Endometrial microvascular endothelial cells (primary cell): ENCODE data around the gene ANKH. TPM values are rescaled to one million over a fixed set of nuclear protein-coding genes. Genes with fewer than 3 reads are reported as not detected.

Experiments
- in situ Hi-C: cut with HindIII; loops from 2 replicates; pipeline ENCODE4 v1.10.0; 2017; ENCODE audit warnings: low sequenced_read_pairs, low pct_unique_long_range_greater_than_20kb; ENCODE audit errors: inconsistent ontology term
- total RNA-seq: library from RNA; depleted of rRNA; stranded (reverse); fragments of >200 nt; gene quantifications from one replicate; pipeline ENCODE4 v1.2.3, GENCODE V29; 2015; ENCODE audit errors: inconsistent ontology term

ANKH gene
- total RNA-seq, 1 donor from 2014 or later: 24.0 TPM

DNA sequence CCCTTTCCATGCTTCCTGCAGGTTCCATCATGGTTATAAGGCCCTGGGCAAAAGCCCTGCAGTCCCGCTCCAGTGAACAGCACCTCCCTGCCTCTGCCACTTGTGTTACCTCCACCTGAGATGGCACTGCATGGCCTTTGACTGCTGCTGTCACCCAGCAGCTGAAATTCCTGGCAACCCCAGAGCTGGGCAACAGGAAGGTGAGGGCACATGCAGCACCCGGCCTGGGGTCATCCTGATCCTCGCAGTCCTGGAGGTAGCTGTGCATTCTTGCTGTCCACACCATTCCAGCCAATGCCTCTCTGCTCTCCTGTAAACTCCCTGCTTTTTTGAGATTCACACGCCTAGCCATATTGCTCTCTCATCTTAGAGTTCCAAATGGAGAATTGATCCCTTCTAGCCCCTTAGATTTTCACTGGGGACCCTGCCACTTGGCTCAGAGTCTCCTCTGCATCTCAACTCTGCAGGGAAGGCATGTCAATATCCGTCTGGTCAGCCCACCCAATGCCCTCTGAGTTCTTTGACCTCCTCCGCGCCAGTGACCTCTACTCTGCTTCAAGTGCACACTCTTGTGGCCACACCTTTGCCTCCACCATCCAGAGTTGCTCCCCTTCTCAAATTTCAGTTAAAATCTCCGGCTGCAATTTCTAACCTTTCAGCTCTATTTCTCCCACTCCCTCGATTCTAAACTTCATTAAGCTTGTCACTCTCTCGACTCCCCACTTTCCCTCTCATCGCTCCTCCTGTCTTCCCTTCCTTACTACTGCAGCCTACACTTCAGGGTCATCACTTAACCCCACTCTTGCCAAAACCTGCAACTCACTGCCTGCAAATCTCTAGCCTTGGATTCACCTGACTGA lies 93.4 kb downstream of the ANKH start:
- in situ Hi-C loops: no loop called here

DNA sequence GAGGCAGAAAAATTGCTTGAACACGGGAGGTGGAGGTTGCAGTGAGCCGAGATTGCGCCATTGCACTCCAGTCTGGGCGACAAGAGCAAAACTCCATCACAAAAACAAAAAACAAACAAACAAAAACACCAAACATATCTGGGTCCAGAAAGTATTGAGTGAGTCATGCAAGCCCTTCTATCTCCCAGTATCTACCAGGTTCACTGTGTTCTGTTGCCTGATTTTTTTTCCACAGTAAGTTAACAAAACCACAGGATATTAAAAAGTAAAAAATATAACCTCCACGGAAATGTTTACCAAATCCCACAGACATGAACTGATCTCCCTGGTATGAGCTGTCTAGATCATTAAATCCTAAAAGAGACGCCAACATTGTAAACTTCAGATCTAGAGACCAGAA lies 94.4 kb downstream of the ANKH start:
- in situ Hi-C loops: no loop called here

DNA sequence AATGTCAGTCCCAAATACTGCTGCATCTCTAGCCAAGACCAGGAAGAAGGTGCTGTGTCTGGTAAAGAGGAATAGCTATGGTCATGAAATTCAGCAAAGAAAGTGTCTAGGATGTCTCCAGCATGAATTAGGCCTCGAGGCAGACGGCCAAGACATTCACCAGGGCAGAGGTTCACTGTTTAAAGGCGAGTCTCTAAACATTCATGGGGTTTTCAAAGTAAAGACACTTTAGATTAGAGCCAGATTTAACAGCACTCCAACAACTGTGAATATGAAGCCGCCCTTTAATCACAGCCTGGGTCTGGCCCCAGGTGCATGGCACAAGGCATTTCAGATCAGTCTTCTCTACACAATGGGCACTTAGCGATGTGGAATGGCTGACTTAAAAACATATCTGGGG lies 95.0 kb downstream of the ANKH start:
- in situ Hi-C loops: no loop called here

DNA sequence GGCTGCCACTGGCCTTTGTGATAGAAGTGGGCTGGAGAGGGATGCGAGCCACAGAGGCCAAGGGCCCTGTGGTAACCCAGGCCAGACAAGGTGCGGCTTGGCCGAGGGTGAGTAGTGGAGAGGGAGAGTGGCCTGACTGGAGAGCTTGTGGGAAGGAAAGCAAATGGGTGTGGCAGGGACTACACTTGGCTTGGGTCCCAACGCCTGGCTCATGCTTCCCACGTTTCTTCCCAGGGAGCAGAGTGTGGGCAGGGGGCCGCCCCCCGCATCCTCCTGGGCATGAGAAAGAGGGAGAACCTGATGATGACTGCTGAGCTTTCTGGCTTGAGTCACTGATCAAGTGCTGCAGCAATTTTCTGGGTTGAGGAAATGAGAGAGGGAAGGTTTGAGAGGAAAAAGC lies 95.7 kb downstream of the ANKH start:
- in situ Hi-C loops: no loop called here

- in situ Hi-C loops: no loop called here
Observed at GRCh38 chr5:14773588-14773987, 98.0 kb downstream of the ANKH start.

DNA sequence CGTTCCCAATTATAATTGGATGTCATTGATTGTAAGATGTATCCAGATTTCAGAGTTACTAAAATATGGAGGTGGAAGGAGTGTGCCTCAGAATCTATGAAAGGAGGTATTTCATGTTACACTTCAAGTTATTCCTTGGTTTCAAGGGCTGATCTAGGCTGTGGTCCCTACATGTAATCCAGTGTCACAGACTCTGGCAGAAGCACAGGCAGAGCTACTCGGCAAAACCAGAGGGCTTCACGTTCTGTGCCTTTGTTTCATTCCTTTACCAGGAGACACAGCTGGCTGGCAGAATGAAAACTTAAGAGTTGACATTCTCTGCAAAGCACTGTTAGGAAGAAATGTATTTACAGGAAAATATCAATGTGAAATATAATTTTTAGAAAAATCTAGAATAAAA lies 99.6 kb downstream of the ANKH start:
- in situ Hi-C loops: no loop called here

DNA sequence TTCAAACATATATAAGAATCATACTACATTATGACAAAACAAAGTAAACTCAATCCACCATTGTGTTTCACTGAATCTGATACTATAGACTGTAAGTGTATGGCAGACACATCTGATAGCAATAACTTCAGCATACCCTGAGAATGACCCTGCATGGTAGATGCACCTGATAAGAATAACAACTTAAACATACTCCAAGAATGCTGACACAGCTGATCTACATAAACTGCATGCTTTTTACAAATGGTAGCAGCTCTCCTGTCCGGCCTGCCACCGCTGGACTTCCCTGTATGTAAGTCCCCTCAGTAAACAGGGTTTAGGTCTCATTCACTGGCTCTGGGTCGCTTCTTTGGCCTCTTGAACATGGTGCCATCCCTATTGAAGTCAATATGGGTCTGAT lies 100.4 kb downstream of the ANKH start:
- in situ Hi-C loops: no loop called here

GRCh38 chr5:14768508-14769365 lies 102.8 kb downstream of the ANKH start:
- in situ Hi-C loops: no loop called here

- in situ Hi-C loops: no loop called here
Observed at GRCh38 chr5:14767735-14768507, 103.7 kb downstream of the ANKH start.

DNA sequence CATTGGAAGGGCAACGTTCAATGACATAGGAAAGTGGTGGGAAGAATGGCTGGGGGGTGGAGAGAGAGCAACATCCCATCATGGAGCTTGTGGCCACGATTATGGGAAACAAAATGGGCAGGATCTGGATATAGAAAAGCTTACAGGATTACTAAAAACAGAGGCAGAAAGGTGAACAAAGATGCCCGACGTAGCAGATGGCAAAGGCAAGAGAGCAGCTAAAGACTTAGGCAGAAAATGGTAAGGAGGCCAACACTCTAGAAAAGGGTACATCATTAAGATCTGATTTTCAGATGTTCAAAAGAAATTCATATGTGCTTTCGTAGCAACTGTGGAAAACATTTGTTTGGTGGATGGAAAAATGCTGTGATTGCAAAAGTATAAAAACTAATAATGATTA lies 104.5 kb downstream of the ANKH start:
- in situ Hi-C loops: no loop called here

- in situ Hi-C loops: no loop called here
Observed at GRCh38 chr5:14766584-14766983, 105.0 kb downstream of the ANKH start.

DNA sequence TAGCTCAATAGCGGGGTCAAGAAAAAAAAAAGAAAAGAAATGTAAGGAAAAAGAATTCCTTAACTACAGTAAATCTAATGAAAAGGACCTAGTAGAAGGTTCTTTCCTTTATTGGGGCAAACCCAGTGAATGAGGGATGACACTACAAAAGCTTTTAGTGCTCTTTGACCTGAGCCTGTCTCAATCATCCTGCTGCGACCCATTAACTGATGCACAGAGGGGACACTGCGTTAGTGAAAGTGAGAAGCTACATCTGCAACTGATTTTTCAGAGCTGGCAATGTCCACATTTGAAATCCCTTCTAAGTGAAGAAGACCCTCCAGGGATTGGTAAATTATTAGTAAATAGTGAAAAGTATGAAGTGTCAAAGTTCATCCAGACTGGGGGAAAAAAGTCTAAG lies 106.0 kb downstream of the ANKH start:
- in situ Hi-C loops: no loop called here

- in situ Hi-C loops: no loop called here
Observed at GRCh38 chr5:14762549-14763216, 108.9 kb downstream of the ANKH start.

DNA sequence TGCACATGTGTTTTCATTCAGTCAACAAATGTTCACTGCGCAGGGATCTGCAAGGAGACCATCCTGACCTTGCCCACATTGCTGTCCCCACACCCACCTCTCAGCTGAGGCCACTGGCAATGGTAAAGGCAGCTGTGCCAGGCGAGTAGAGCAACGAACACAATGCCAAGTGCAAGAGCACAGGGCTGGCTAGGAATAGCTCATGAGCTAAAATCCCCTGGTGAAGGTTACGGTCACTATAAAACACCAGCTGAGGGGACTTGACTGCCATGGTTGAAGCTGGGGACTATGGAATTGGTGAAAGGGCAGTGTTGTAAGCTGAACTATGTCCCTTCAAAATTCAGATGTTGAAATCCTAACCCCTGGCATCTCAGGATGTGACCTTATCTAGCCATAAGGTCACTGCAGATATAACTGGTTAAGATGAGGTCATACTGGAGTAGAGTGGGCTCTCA lies 111.0 kb downstream of the ANKH start:
- in situ Hi-C loops: no loop called here

DNA sequence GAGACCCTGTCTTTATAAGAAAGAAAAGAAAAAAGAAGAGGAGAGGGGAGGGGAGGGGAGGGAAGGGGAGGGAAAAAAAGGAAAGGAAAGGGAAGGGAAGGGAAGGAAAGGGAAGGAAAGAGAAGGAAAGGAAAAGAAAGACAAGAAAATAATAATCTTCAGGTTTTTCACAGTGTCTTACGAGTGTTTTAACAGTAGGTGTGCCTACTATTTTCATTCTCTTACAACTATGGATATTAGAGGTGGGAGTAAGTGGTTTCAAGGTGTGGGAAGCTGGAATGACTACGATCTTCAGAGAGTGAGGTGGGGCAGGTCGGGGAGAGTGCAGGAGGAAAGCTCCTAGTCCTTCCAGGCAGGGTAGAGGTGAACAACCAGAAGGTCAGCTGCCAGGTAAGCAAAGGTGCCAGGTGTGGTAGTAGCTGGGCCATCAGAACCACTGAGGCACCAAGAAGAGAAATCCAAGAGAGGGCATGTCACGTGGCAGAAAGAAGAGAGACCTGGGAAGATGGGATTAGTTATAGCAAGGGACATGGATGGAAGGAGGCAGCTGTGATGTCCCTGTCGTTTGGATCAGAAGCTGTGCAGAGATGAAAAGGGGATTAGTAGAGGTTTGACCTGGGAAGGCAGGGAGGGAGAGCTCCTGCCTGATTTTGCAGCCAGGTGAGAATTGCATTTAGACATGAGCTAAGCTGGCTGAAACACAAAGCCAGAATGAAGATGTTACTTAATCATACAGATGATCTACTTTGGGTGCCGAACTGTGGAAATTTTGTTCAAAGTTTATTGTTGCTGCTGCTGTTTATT lies 111.6 kb downstream of the ANKH start:
- in situ Hi-C loops: no loop called here

- in situ Hi-C loops: no loop called here
Observed at GRCh38 chr5:14757850-14758249, 113.7 kb downstream of the ANKH start.

DNA sequence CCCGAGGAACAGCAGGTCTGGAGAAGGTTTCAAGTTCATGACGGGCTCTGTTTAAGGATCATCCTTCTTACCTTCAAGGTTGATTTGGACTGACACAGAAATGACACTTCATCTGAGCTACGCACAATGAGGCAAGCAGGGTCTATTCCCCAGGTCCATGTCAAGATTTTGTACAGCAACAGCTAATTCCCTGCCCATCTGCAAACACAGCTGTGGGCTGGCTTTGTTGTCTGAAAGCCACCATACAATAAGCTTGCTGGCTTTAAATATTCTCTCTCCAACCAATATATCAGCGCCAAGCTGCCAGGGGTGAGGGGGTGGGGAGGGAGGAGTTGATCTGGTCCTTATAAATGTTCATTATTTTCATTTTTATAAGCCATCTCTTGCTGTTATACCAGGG lies 115.1 kb downstream of the ANKH start:
- in situ Hi-C loops: no loop called here

GRCh38 chr5:14753947-14754346 lies 117.6 kb downstream of the ANKH start:
- in situ Hi-C loops: no loop called here
